Transverse colon (tissue), 4 donors: ENCODE measurements around the gene CAMKK1. TPM values are rescaled to one million over a fixed set of nuclear protein-coding genes. Genes with fewer than 3 reads are reported as not detected.

Experiments used
- DNase-seq: peaks from one replicate; pipeline ENCODE4 v3.0.0-alpha.2; 2019
- H3K27ac ChIP-seq, 4 donors: fragments of 200-600 bp; sonication (generic); 2 replicates each; pipeline ENCODE4 v1.5.1; 2016 to 2018; ENCODE audit warnings: inconsistent platforms in 4 of 4
- H3K27me3 ChIP-seq: fragments of 200-600 bp; sonication (generic); 2 replicates; pipeline ENCODE4 v1.5.1; 2017; ENCODE audit warnings: inconsistent platforms
- H3K36me3 ChIP-seq, 4 donors: fragments of 200-600 bp; sonication (generic); 2 replicates each; pipeline ENCODE4 v1.5.1; 2017 to 2019; ENCODE audit warnings: inconsistent platforms in 4 of 4
- H3K4me1 ChIP-seq, 4 donors: fragments of 200-600 bp; sonication (generic); 2 replicates each; pipeline ENCODE4 v1.5.1; 2017 to 2020; ENCODE audit warnings: inconsistent platforms in 4 of 4
- H3K4me3 ChIP-seq, 4 donors: fragments of 200-600 bp; sonication (generic); 1 replicate in 1 of 4; 2 replicates in 3 of 4; pipeline versions ENCODE4 v1.5.1 to v1.6.1; 2017 to 2019; ENCODE audit warnings: inconsistent platforms in 4 of 4
- H3K9me3 ChIP-seq, 2 donors: fragments of 200-600 bp; sonication (generic); 2 replicates each; pipeline ENCODE4 v1.5.1; 2017 to 2019; ENCODE audit warnings: inconsistent platforms in 2 of 2
- CTCF ChIP-seq, 5 experiments: fragments of 200-600 bp in 3 of 5; fragments of 450-650 bp in 2 of 5; sonication (generic) in 3 of 5; IDR thresholded peaks; 1 replicate in 2 of 5; 2 replicates in 3 of 5; pipeline ENCODE4 v1.5.1; 2016 to 2017; ENCODE audit warnings: antibody characterized with exemption in 5 of 5, inconsistent platforms in 3 of 5, mild to moderate bottlenecking in 2 of 5, moderate library complexity in 1 of 5
- EP300 ChIP-seq: sonication (generic); formaldehyde crosslinking; IDR thresholded peaks from one replicate; pipeline ENCODE4 v1.6.1; 2017; ENCODE audit warnings: antibody characterized with exemption, low read depth
- POLR2A ChIP-seq: fragments of 450-650 bp; IDR thresholded peaks from one replicate; pipeline ENCODE4 v1.6.1; 2016; ENCODE audit warnings: antibody characterized with exemption, mild to moderate bottlenecking, moderate library complexity
- POLR2AphosphoS5 ChIP-seq, 3 donors: sonication (generic); formaldehyde crosslinking; IDR thresholded peaks; one replicate each; pipeline ENCODE4 v1.6.1; 2016; ENCODE audit warnings: antibody characterized with exemption in 3 of 3
- WGBS, 2 donors: methylation state at CpG; one replicate each; pipeline ENCODE4 v1.1.5; 2018; ENCODE audit warnings: low coverage in 1 of 2; 5-methylcytosine and 5-hydroxymethylcytosine counted together
- in situ Hi-C, 4 donors: fragments of 200-750 bp; cut with MboI; loops; one replicate each; pipeline versions ENCODE4 v1.15.0 to v1.15.1; 2017; ENCODE audit warnings: low sequenced_read_pairs in 3 of 4, low pct_ligation_motif_present in 1 of 4, low pct_unique_long_range_greater_than_20kb in 1 of 4
- intact Hi-C: fragments of 100-400 bp; cut with DNase I; formaldehyde crosslinking; loops from one replicate; pipeline ENCODE4 v1.15.1; 2023; ENCODE audit warnings: low total_unique reads
- total RNA-seq, 4 donors: library from RNA; depleted of rRNA; stranded (reverse); fragments of >200 nt; gene quantifications; one replicate each; pipeline ENCODE4 v1.1.0, GENCODE V29; 2016

CAMKK1 gene
- total RNA-seq, 4 donors from 2014 or later, result 2.9 to 31.0 (median 5.0) TPM

GRCh38 chr17:3885970-3886369, 6.9 kb downstream of the CAMKK1 start:
- intact Hi-C loops (no loop called here), in situ Hi-C loops (no loop called here)
- no peaks in the 10 kb centered on the region for H3K9me3 ChIP-seq
- H3K36me3 ChIP-seq, result no peaks in the 10 kb centered on the region
- H3K27ac ChIP-seq, result no peak overlapping the region
- H3K4me3 ChIP-seq, result no peak overlapping the region
- WGBS, 2 donors, result 89% methylated on average over 4 of the region's 4 CpGs; no CpG with 5 or more reads in 1 of the 2 donors
- TF ChIP-seq POLR2AphosphoS5 (IDR thresholded peaks at IDR 0.05) (no peak), EP300 (no peak), CTCF (IDR thresholded peaks at IDR 0.05) (no peak), POLR2A (no peak)
- H3K27me3 ChIP-seq, result no peaks in the 10 kb centered on the region
- no peak for DNase-seq
- H3K4me1 ChIP-seq, result peaks cover 28 to 49% (median 41%) of the 10 kb centered on the region in 4 donors

GRCh38 chr17:3885271-3885670, 7.6 kb downstream of the CAMKK1 start:
- intact Hi-C loops (no loop called here), in situ Hi-C loops (no loop called here)
- H3K4me1 ChIP-seq, result peaks cover 27 to 42% (median 34%) of the 10 kb centered on the region in 4 donors
- H3K4me3 ChIP-seq, result no peak overlapping the region
- TF ChIP-seq CTCF (IDR thresholded peaks at IDR 0.05) (no peak), POLR2AphosphoS5 (IDR thresholded peaks at IDR 0.05) (no peak), EP300 (no peak), POLR2A (no peak)
- no peaks in the 10 kb centered on the region for H3K27me3 ChIP-seq
- no peak overlapping the region for H3K27ac ChIP-seq
- H3K9me3 ChIP-seq, result no peaks in the 10 kb centered on the region
- no peak for DNase-seq
- H3K36me3 ChIP-seq, result no peaks in the 10 kb centered on the region
- WGBS, 2 donors, result 78% methylated on average over 14 of the region's 14 CpGs; no CpG with 5 or more reads in 1 of the 2 donors

DNA sequence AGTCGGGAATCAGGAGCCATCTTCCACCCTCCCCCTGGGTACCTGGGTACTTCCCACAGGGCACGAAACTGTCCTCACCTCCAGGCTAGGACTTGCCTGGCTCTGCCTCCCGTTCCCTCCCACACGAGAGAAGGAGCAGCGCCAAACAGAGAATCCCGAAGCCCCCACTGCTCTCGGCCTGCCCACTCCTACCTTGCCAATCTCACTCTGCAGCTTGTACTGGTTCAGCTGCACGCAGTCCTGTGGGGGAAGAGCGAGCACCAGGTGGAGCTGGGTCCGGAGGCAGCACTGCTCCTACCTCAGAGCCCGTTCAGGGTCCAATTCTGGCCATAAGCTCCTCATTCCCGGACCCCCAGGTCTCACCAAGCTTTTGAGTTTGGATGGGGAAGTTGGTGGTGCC, 8.7 kb downstream of the CAMKK1 start:
- Histone ChIP-seq H3K4me3 (no peak overlapping the region), H3K4me1 (peaks cover 17 to 37% (median 25%) of the 10 kb centered on the region in 4 donors), H3K36me3 (no peaks in the 10 kb centered on the region), H3K9me3 (no peaks in the 10 kb centered on the region), H3K27ac (no peak overlapping the region), H3K27me3 (no peaks in the 10 kb centered on the region)
- TF ChIP-seq POLR2AphosphoS5 (IDR thresholded peaks at IDR 0.05) (no peak), POLR2A (no peak), EP300 (no peak), CTCF (IDR thresholded peaks at IDR 0.05) (no peak)
- intact Hi-C loops (no loop called here), in situ Hi-C loops (no loop called here)
- DNase-seq, result no peak
- 95% methylated on average over 12 of the region's 12 CpGs; no CpG with 5 or more reads in 1 of the 2 donors for whole genome bisulfite sequencing, 2 donors

DNA sequence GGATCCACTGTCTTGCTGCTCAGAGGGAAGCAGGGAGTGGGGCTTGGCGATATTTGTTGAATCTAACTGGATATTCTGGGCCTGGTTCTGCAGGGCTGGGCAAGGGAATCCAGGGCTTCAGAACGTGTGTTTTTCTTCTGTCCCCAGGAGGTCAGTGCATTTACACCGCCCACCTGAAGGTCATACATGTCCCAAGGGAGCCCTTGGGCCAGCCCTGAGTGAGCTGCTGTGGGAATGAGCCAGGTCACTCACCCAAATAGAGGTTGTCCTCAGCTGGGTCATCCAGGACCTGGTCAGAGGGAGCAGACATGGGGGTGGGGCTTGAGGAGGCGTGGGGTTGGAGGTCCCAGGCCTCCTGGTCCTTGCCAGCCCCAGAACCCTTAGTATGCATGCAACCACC, 10.6 kb downstream of the CAMKK1 start:
- in situ Hi-C loops, result no loop called here
- no peak for DNase-seq
- no peaks in the 10 kb centered on the region for H3K9me3 ChIP-seq
- peaks cover 0 to 18% (median 6%) of the 10 kb centered on the region in 4 donors for H3K4me1 ChIP-seq
- intact Hi-C loops, result no loop called here
- H3K27ac ChIP-seq, result no peak overlapping the region
- 67 to 92% methylated on average over 2 to 4 of the region's 4 CpGs for WGBS, 2 donors
- no peaks in the 10 kb centered on the region for H3K27me3 ChIP-seq
- no peak overlapping the region for H3K4me3 ChIP-seq
- no peak for TF ChIP-seq POLR2AphosphoS5 (IDR thresholded peaks at IDR 0.05)
- TF ChIP-seq POLR2A, result no peak
- no peak for TF ChIP-seq EP300
- no peaks in the 10 kb centered on the region for H3K36me3 ChIP-seq

DNA sequence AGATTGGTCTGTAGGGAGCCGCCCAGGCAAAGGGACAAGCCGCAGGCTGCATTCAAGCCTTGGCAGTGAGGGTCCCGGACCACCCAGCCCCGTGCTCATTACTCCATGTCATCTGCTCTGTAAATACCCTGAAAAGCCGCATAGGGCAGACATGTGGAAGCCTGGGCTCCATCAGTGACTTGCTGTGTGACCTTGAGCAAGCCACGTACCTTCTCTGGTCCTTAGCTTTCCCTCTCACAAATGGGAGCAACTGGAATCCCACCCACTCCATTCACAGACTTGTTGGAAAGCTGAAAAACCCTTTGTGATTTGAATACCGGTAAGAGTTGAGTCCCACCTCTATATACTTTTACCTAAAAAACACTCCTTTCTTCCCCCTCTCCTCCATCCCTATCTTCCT, 11.9 kb downstream of the CAMKK1 start:
- 92 to 100% methylated on average over 2 to 7 of the region's 7 CpGs for WGBS, 2 donors
- H3K36me3 ChIP-seq, result no peaks in the 10 kb centered on the region

More for the DNA sequence above, 11.9 kb downstream of the CAMKK1 start:
- Histone ChIP-seq H3K4me3 (no peak overlapping the region), H3K27me3 (no peaks in the 10 kb centered on the region), H3K27ac (no peak overlapping the region), H3K9me3 (no peaks in the 10 kb centered on the region), H3K4me1 (peaks cover 0 to 6% (median 0%) of the 10 kb centered on the region in 4 donors)
- in situ Hi-C loops (no loop called here), intact Hi-C loops (no loop called here)
- no peak for DNase-seq
- TF ChIP-seq EP300 (no peak), POLR2AphosphoS5 (IDR thresholded peaks at IDR 0.05) (no peak), POLR2A (no peak), CTCF (IDR thresholded peaks at IDR 0.05) (no peak)
